Neutrophil (primary cell): ENCODE results near the gene PRIM1.

ENCODE experiments used
- H3K27ac ChIP-seq: fragments of 200-600 bp; sonication (generic); 2 replicates; pipeline ENCODE4 v1.5.1; 2016; ENCODE audit warnings: mild to moderate bottlenecking, moderate library complexity
- H3K27me3 ChIP-seq: fragments of 200-600 bp; sonication (generic); 2 replicates; pipeline ENCODE4 v1.6.0; 2016; ENCODE audit warnings: mild to moderate bottlenecking
- H3K36me3 ChIP-seq: fragments of 200-600 bp; sonication (generic); 2 replicates; pipeline ENCODE4 v1.5.1; 2017
- H3K4me1 ChIP-seq, 2 experiments: fragments of 200-600 bp in 1 of 2; sonication (generic) in 1 of 2; 1 replicate in 1 of 2; 2 replicates in 1 of 2; pipeline versions ENCODE4 v1.5.1 to v1.6.1; 2013 to 2016; ENCODE audit warnings: low read depth in 1 of 2, low read length in 1 of 2, mild to moderate bottlenecking in 1 of 2, moderate library complexity in 1 of 2; ENCODE audit not compliant: control insufficient read depth in 1 of 2, insufficient read depth in 1 of 2
- H3K4me3 ChIP-seq, 2 experiments: fragments of 200-600 bp in 1 of 2; sonication (generic) in 1 of 2; 1 replicate in 1 of 2; 2 replicates in 1 of 2; pipeline ENCODE4 v1.5.1; 2013 to 2016; ENCODE audit warnings: low read depth in 1 of 2, low read length in 1 of 2, mild to moderate bottlenecking in 1 of 2, moderate library complexity in 1 of 2
- H3K9me3 ChIP-seq: fragments of 200-600 bp; sonication (generic); 2 replicates; pipeline ENCODE4 v1.5.1; 2016
- TF ChIP-seq, protein P1 (sequence below): fragments of 200-600 bp; sonication (generic); IDR thresholded peaks from 2 replicates; pipeline ENCODE4 v1.5.1; 2016; ENCODE audit warnings: antibody characterized with exemption

Gene PRIM1

GRCh38 chr12:56699020-56699661 is 53.0 kb downstream of the PRIM1 start:
- H3K36me3 ChIP-seq, result no peaks in the 10 kb centered on the region
- H3K4me3 ChIP-seq, result peak overlapping the region in 1 of 2 experiments; percentile 54
- H3K27me3 ChIP-seq, result no peaks in the 10 kb centered on the region
- peaks cover 30 to 31% of the 10 kb centered on the region in 2 experiments for H3K4me1 ChIP-seq
- TF ChIP-seq, protein P1, sequence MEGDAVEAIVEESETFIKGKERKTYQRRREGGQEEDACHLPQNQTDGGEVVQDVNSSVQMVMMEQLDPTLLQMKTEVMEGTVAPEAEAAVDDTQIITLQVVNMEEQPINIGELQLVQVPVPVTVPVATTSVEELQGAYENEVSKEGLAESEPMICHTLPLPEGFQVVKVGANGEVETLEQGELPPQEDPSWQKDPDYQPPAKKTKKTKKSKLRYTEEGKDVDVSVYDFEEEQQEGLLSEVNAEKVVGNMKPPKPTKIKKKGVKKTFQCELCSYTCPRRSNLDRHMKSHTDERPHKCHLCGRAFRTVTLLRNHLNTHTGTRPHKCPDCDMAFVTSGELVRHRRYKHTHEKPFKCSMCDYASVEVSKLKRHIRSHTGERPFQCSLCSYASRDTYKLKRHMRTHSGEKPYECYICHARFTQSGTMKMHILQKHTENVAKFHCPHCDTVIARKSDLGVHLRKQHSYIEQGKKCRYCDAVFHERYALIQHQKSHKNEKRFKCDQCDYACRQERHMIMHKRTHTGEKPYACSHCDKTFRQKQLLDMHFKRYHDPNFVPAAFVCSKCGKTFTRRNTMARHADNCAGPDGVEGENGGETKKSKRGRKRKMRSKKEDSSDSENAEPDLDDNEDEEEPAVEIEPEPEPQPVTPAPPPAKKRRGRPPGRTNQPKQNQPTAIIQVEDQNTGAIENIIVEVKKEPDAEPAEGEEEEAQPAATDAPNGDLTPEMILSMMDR, result no peak
- H3K9me3 ChIP-seq, result no peaks in the 10 kb centered on the region
- peak overlapping the region; percentile 90 for H3K27ac ChIP-seq

DNA sequence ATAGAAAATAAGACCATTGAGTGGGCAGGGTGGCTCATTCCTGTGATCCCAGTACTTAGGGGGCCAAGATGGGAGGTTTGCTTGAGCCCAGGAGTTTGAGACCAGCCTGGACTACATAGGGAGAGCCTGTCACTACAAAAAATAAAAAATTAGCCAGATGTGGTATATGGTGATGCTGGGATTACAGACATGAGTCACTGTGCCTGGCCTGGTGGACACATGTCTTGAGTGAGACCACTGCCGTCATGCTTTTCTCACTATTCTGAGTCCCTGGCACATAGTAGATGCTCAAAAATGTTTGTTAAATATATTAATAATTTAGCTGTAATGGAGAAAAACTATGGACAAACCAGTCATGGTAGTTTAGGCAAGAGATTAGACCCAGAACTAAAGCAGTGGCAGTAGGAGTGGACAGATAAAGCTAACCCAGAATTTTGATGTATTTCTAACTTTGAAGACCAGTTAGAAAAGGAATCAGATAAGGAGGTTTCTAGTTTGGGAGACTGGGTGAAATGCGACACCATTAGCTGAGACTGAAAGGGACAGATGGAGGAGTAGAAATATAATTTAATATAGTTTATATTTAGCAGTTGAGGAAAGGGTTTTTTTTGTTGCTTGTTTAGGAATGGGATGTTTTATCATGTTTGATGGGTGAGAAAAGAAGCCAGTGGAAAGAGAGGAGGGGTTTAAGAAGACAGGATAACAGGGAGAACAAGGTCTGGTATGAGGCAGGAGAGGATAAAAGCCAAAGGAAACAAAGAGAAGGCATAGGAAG is 56.6 kb downstream of the PRIM1 start:
- no peaks in the 10 kb centered on the region for H3K27me3 ChIP-seq
- peaks cover 19 to 20% of the 10 kb centered on the region in 2 experiments for H3K4me1 ChIP-seq
- TF ChIP-seq, protein P1, result no peak
- H3K4me3 ChIP-seq, result no peak overlapping the region
- H3K9me3 ChIP-seq, result no peaks in the 10 kb centered on the region
- no peak overlapping the region for H3K27ac ChIP-seq
- no peaks in the 10 kb centered on the region for H3K36me3 ChIP-seq

DNA sequence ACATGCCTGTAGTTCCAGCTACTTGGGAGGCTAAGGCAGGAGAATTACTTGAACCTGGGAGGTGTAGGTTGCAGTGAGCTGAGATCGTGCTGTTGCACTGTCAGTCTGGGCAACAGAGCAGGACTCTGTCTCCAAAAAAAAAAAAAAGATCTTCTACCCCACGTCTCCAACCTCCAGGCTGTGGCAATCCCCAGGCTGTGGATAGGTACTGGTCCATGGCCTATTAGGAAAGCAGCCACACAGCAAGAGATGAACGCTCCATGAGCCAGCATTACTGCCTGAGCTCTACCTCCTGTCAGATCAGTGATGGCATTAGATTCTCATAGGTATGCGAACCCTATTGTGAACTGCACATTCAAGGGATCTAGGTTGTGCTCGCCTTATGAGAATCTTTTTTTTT is 58.0 kb downstream of the PRIM1 start:
- Histone ChIP-seq H3K27me3 (no peaks in the 10 kb centered on the region), H3K36me3 (no peaks in the 10 kb centered on the region), H3K27ac (no peak overlapping the region), H3K4me1 (peaks cover 16 to 17% of the 10 kb centered on the region in 2 experiments), H3K4me3 (no peak overlapping the region), H3K9me3 (no peaks in the 10 kb centered on the region)
- TF ChIP-seq, protein P1, result no peak

DNA sequence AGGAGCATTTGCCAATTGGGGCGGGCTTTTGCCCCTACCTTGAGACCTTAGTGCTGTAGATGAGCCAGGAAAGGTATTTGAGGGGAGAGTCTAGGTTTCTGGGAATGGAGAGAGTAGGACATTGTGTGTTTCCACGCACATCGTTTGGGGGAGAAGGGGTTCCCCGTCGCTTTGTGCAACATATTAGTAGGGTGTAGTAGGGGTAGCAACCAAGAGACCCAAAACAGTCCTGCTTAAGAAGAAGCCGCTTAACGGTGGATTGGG is 63.3 kb downstream of the PRIM1 start:
- Histone ChIP-seq H3K4me1 (peaks cover 47 to 50% of the 10 kb centered on the region in 2 experiments), H3K27ac (peak overlapping the region; percentile 93), H3K36me3 (no peaks in the 10 kb centered on the region), H3K27me3 (no peaks in the 10 kb centered on the region), H3K4me3 (peak overlapping the region; percentile 81 to 85), H3K9me3 (no peaks in the 10 kb centered on the region)
- TF ChIP-seq, protein P1, result no peak

GRCh38 chr12:56688129-56688845 is 63.8 kb downstream of the PRIM1 start, which contains the start of gene PTGES3:
PTGES3 (minus strand) TSS chr12:56688284; CDS start chr12:56687999, 285 bp downstream.
- H3K4me1 ChIP-seq, result peaks cover 47 to 51% of the 10 kb centered on the region in 2 experiments

More at GRCh38 chr12:56688129-56688845, 63.8 kb downstream of the PRIM1 start, which contains the start of gene PTGES3:
- peak within 1 kb of the TSS; percentile 93 for H3K27ac ChIP-seq
- H3K36me3 ChIP-seq, result no peaks in the 10 kb centered on the region
- H3K4me3 ChIP-seq, result peak within 1 kb of the TSS; percentile 81 to 85
- no peaks in the 10 kb centered on the region for H3K9me3 ChIP-seq
- TF ChIP-seq, protein P1, result peak; percentile 38
- H3K27me3 ChIP-seq, result no peaks in the 10 kb centered on the region
